ENCODE measurements around the gene MOCOS.

GRCh38 chr18:36141576-36141975 lies 45.7 kb upstream of the MOCOS start:
- no peak for TF ChIP-seq CTCF (IDR thresholded peaks at IDR 0.05)
- no peak for TF ChIP-seq POLR2A (IDR thresholded peaks at IDR 0.05)
- no peak for TF ChIP-seq POLR2AphosphoS5 (IDR thresholded peaks at IDR 0.05)
- TF ChIP-seq EP300 (IDR thresholded peaks at IDR 0.05) = no peak
